ENCODE data around the gene PTPRG.

DNA sequence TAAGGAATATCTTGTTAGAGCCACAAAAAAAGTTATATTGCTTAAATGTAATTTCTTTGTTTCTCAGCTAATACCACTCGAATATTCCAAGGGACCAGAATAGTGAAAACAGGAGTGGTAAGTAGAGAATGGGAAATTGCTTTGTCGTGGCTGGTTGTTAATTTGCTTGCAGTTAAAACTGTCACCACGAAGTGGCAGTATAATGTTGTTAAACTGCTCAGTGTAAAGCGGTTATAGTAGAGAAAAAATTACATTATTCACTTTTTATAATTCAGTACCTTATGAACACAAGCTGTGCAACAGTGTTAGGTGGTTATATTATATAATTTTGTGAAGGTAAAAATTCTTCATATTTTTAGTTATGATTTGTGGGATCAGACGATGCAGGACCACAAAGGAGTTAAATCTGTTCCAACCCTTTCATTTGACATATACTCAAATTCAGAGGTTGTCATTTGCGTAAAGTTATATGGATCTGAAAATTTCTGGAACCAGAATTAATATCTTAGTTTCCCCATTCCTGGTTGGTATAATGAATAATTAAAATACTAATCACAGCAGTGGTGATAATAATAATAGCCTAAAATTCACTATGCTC, 640.2 kb downstream of the PTPRG start:
- TF ChIP-seq TAF1 (IDR thresholded peaks at IDR 0.05; ENCODE audit: borderline replicate concordance, insufficient read depth, low read length) (no peak), POLR2AphosphoS5 (IDR thresholded peaks at IDR 0.05; ENCODE audit: low read depth, low read length) (no peak), SIN3A (IDR thresholded peaks at IDR 0.05; ENCODE audit: borderline replicate concordance, insufficient read depth, low read length) (no peak)
- TF ChIP-seq, protein P1, sequence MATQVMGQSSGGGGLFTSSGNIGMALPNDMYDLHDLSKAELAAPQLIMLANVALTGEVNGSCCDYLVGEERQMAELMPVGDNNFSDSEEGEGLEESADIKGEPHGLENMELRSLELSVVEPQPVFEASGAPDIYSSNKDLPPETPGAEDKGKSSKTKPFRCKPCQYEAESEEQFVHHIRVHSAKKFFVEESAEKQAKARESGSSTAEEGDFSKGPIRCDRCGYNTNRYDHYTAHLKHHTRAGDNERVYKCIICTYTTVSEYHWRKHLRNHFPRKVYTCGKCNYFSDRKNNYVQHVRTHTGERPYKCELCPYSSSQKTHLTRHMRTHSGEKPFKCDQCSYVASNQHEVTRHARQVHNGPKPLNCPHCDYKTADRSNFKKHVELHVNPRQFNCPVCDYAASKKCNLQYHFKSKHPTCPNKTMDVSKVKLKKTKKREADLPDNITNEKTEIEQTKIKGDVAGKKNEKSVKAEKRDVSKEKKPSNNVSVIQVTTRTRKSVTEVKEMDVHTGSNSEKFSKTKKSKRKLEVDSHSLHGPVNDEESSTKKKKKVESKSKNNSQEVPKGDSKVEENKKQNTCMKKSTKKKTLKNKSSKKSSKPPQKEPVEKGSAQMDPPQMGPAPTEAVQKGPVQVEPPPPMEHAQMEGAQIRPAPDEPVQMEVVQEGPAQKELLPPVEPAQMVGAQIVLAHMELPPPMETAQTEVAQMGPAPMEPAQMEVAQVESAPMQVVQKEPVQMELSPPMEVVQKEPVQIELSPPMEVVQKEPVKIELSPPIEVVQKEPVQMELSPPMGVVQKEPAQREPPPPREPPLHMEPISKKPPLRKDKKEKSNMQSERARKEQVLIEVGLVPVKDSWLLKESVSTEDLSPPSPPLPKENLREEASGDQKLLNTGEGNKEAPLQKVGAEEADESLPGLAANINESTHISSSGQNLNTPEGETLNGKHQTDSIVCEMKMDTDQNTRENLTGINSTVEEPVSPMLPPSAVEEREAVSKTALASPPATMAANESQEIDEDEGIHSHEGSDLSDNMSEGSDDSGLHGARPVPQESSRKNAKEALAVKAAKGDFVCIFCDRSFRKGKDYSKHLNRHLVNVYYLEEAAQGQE (IDR thresholded peaks at IDR 0.05; ENCODE audit: insufficient read depth in 1 of 2, low read depth in 2 of 2, low read length in 2 of 2): no peak

Measured in PFSK-1 (cell line).